ENCODE results near the gene CLPTM1. TPM values are rescaled to one million over a fixed set of nuclear protein-coding genes. Genes with fewer than 3 reads are reported as not detected.

Gene CLPTM1
- total RNA-seq, 1 experiment from 2014 or later: 102 TPM

DNA sequence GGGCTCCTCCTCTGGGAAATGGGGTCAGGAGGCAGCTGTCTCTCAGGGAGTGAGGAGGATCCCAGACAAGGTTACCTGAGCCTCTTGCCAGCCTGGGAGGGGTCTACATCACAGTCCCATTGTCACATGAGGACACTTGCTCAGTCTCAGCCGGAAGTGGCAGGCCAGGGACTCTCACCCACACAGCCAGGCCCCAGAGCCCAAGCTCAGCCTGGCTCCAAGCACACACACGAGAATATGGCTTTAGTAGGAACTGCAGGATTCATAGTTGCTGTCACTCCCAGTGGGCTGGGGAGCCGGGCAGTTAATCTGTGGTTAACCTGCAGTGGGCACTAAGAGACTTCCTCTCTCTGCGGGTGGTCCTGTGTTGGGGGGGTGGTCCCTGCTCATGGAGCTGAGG is 30.3 kb downstream of the CLPTM1 start (continued):
- TF ChIP-seq POLR2A (IDR thresholded peaks at IDR 0.05; ENCODE audit: borderline replicate concordance, extremely low read depth, insufficient read depth, insufficient read length) (no peak), TCF7L2 (IDR thresholded peaks at IDR 0.05; ENCODE audit: borderline replicate concordance, extremely low read depth, insufficient read depth, insufficient read length) (no peak), ZFX (IDR thresholded peaks at IDR 0.05) (no peak), FOSL1 (IDR thresholded peaks at IDR 0.05; ENCODE audit: low read depth) (no peak), CBX3 (IDR thresholded peaks at IDR 0.05; ENCODE audit: low read depth) (no peak), SRF (IDR thresholded peaks at IDR 0.05; ENCODE audit: low read depth) (no peak), JUND (IDR thresholded peaks at IDR 0.05) (no peak), EZH2phosphoT487 (IDR thresholded peaks at IDR 0.05; ENCODE audit: borderline replicate concordance) (no peak)
- TF ChIP-seq, protein P1, sequence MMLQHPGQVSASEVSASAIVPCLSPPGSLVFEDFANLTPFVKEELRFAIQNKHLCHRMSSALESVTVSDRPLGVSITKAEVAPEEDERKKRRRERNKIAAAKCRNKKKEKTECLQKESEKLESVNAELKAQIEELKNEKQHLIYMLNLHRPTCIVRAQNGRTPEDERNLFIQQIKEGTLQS (IDR thresholded peaks at IDR 0.05): no peak
- TF ChIP-seq, protein P2, sequence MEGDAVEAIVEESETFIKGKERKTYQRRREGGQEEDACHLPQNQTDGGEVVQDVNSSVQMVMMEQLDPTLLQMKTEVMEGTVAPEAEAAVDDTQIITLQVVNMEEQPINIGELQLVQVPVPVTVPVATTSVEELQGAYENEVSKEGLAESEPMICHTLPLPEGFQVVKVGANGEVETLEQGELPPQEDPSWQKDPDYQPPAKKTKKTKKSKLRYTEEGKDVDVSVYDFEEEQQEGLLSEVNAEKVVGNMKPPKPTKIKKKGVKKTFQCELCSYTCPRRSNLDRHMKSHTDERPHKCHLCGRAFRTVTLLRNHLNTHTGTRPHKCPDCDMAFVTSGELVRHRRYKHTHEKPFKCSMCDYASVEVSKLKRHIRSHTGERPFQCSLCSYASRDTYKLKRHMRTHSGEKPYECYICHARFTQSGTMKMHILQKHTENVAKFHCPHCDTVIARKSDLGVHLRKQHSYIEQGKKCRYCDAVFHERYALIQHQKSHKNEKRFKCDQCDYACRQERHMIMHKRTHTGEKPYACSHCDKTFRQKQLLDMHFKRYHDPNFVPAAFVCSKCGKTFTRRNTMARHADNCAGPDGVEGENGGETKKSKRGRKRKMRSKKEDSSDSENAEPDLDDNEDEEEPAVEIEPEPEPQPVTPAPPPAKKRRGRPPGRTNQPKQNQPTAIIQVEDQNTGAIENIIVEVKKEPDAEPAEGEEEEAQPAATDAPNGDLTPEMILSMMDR (IDR thresholded peaks at IDR 0.05 in 2 of 3, conservative IDR thresholded peaks at IDR 0.05 in 1 of 3; ENCODE audit: borderline replicate concordance in 1 of 3, insufficient read depth in 1 of 3, low read depth in 2 of 3, low read length in 2 of 3): no peak

DNA sequence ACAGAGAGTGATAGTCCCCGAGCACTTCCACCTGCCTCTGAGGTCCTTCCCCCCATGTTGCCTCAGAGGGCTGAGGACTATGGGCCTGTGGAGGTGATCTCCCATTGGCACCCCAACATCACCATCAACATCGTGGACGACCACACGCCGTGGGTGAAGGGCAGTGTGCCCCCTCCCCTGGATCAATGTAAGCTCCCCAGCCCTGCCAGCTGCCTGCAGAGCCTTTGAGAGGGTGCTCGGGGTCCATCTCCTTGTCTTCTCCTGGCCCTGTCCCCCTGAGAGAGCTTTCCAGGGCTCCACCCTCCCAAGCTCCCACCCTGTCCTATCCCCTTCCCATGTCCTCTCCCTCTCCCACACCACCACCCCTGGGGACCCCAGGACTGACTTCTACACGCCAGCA is 31.2 kb downstream of the CLPTM1 start:
- Histone ChIP-seq H2AFZ (ENCODE audit: low read depth, low read length, poor library complexity, severe bottlenecking) (no peak overlapping the region), H3K9me3 (ENCODE audit: control insufficient read depth in 1 of 2, insufficient read depth in 1 of 2, low read depth in 1 of 2, low read length in 2 of 2) (no peaks in the 10 kb centered on the region), H3K4me3 (replicated peaks in 1 of 2; ENCODE audit: low read depth in 1 of 2, low read length in 2 of 2) (no peak overlapping the region), H3K9me2 (ENCODE audit: insufficient read depth) (no peaks in the 10 kb centered on the region), H3K27ac (ENCODE audit: low read depth, low read length) (no peak overlapping the region), H3K36me3 (ENCODE audit: control insufficient read depth in 1 of 2, insufficient read depth in 2 of 2, low read length in 2 of 2) (peaks cover 0 to 15% of the 10 kb centered on the region in 2 experiments; a peak in 3 of 4 replicates), H4K20me1 (ENCODE audit: insufficient read depth) (no peaks in the 10 kb centered on the region), H3K4me2 (ENCODE audit: low read length) (no peak overlapping the region), H3K4me1 (ENCODE audit: control insufficient read depth in 1 of 2, insufficient read depth in 2 of 2, low read length in 2 of 2) (no peaks in the 10 kb centered on the region), H3K9ac (ENCODE audit: low read length) (no peak overlapping the region), H3K27me3 (ENCODE audit: insufficient read depth, low read length) (no peaks in the 10 kb centered on the region), H3K79me2 (ENCODE audit: insufficient read depth, low read length) (no peaks in the 10 kb centered on the region)
- ATAC-seq (no peak), DNase-seq (ENCODE audit: low read depth, low spot score) (no peak)
- CTCF ChIA-PET: interaction anchor here (1.5 kb wide), 1 partner anchor 73 kb away, joined by 3 read pairs; no protein-coding TSS in a partner anchor
- TF ChIP-seq CEBPB (IDR thresholded peaks at IDR 0.05; ENCODE audit: low read depth) (no peak), EZH2phosphoT487 (IDR thresholded peaks at IDR 0.05; ENCODE audit: borderline replicate concordance) (no peak), ELF1 (IDR thresholded peaks at IDR 0.05; ENCODE audit: borderline replicate concordance, low read depth) (no peak), POLR2AphosphoS5 (IDR thresholded peaks at IDR 0.05; ENCODE audit: low read depth, low read length) (no peak)
- TF ChIP-seq, protein P1 (IDR thresholded peaks at IDR 0.05): no peak
- RAD21 ChIA-PET (ENCODE audit: low non-redundant PET in 1 of 2, low total read pairs in 2 of 2, uncharacterized antibody in 2 of 2, unreplicated experiment in 2 of 2): no interaction called here
- intact Hi-C loops (cut with micrococcal nuclease): no loop called here
- POLR2A ChIA-PET: no interaction called here
- BruUV-seq (replicated peaks): no TSS peak
